OCI-LY3 (cell line): ENCODE data around the gene SUN5.

Source experiments
- EZH2phosphoT487 ChIP-seq: fragments of 200-600 bp; shearing (Covaris generic); IDR thresholded peaks from 2 replicates; pipeline ENCODE4 v1.6.1; 2018; ENCODE audit warnings: antibody characterized with exemption, mixed run types, low read depth
- TF ChIP-seq, protein P1 (sequence below): fragments of 200-600, 300-600 bp; sonication (generic); IDR thresholded peaks from 2 replicates; pipeline ENCODE4 v1.5.1; 2014; ENCODE audit warnings: antibody characterized with exemption, low read length, low read depth

DNA sequence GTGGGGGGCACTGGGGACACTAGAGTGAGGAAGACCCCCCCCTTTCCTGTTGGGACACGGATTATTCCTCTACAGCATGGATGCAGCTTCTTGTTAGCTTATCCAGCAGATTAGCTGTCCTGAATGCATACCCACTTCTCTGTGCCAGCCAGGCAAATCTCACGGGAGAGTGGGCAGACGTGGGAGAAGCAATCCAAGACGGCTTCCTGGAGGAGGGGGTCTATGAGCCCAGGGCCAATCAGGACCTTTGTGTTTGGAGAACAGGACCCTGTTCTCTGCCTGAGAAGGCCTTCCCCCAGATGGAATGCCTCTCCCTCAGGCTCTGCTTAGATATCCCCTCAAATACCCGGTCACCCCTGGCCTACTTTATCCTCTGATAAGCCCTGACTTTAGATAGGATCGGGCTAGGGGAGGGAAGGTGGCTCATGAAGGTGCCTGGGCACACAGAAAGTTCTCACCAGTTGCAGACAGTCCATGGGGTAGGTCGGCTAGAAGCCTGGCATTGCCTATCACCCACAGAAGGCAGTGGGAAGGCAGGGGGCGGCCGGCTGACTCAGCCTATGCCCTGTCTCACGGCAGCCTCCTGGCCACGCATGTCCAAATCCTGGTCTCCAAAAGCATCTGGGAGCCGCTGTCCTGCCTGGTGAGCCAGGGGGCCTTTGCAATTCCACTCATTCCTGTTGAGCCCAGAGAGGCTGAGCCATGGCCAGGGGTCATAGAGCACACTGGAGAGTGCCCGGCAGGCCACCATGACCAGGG lies 34.7 kb downstream of the SUN5 start:
- TF ChIP-seq, protein P1, sequence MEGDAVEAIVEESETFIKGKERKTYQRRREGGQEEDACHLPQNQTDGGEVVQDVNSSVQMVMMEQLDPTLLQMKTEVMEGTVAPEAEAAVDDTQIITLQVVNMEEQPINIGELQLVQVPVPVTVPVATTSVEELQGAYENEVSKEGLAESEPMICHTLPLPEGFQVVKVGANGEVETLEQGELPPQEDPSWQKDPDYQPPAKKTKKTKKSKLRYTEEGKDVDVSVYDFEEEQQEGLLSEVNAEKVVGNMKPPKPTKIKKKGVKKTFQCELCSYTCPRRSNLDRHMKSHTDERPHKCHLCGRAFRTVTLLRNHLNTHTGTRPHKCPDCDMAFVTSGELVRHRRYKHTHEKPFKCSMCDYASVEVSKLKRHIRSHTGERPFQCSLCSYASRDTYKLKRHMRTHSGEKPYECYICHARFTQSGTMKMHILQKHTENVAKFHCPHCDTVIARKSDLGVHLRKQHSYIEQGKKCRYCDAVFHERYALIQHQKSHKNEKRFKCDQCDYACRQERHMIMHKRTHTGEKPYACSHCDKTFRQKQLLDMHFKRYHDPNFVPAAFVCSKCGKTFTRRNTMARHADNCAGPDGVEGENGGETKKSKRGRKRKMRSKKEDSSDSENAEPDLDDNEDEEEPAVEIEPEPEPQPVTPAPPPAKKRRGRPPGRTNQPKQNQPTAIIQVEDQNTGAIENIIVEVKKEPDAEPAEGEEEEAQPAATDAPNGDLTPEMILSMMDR, result no peak
- no peak for TF ChIP-seq EZH2phosphoT487
